Ishikawa (cell line): Measurements from ENCODE around the gene IGFBP3.

Experiments used
- CEBPB ChIP-seq: IDR thresholded peaks from 2 replicates; pipeline ENCODE4 v1.6.1; 2012
- CREB1 ChIP-seq: IDR thresholded peaks from 2 replicates; pipeline ENCODE4 v1.6.1; 2012; ENCODE audit warnings: low read depth
- EGR1 ChIP-seq: IDR thresholded peaks from 2 replicates; pipeline ENCODE4 v1.6.1; 2012
- EP300 ChIP-seq: IDR thresholded peaks from 2 replicates; pipeline ENCODE4 v1.6.1; 2012; ENCODE audit warnings: borderline replicate concordance
- FOXM1 ChIP-seq: IDR thresholded peaks from 2 replicates; pipeline ENCODE4 v1.6.1; 2012; ENCODE audit warnings: low read depth, borderline replicate concordance
- MAX ChIP-seq: IDR thresholded peaks from 2 replicates; pipeline ENCODE4 v1.6.1; 2012
- NFIC ChIP-seq: IDR thresholded peaks from 2 replicates; pipeline ENCODE4 v1.6.1; 2012
- RAD21 ChIP-seq: IDR thresholded peaks from 2 replicates; pipeline ENCODE4 v1.6.1; 2012; ENCODE audit warnings: low read depth
- REST ChIP-seq: IDR thresholded peaks from 2 replicates; pipeline ENCODE4 v1.6.1; 2012; ENCODE audit warnings: low read depth, mild to moderate bottlenecking
- TAF1 ChIP-seq: IDR thresholded peaks from 2 replicates; pipeline ENCODE4 v1.6.1; 2012; ENCODE audit warnings: low read depth, mild to moderate bottlenecking
- TCF12 ChIP-seq: IDR thresholded peaks from 2 replicates; pipeline ENCODE4 v1.6.1; 2012; ENCODE audit warnings: low read depth
- TEAD4 ChIP-seq: IDR thresholded peaks from 2 replicates; pipeline ENCODE4 v1.6.1; 2012
- USF1 ChIP-seq: IDR thresholded peaks from 2 replicates; pipeline ENCODE4 v1.6.1; 2012
- YY1 ChIP-seq: IDR thresholded peaks from 2 replicates; pipeline ENCODE4 v1.6.1; 2012; ENCODE audit warnings: low read depth
- ZBTB7A ChIP-seq: IDR thresholded peaks from 2 replicates; pipeline ENCODE4 v1.6.1; 2012; ENCODE audit warnings: low read depth

IGFBP3 gene

GRCh38 chr7:45967591-45968157, 46.6 kb upstream of the IGFBP3 start:
- TF ChIP-seq TCF12 = no peak
- no peak for TF ChIP-seq TAF1
- TF ChIP-seq USF1 = no peak
- TF ChIP-seq MAX = no peak
- TF ChIP-seq REST = no peak
- no peak for TF ChIP-seq CREB1
- no peak for TF ChIP-seq TEAD4
- TF ChIP-seq ZBTB7A = no peak
- TF ChIP-seq NFIC = no peak
- TF ChIP-seq RAD21 = no peak
- TF ChIP-seq FOXM1 = no peak
- no peak for TF ChIP-seq EGR1
- TF ChIP-seq EP300 = no peak
- TF ChIP-seq YY1 = no peak
- no peak for TF ChIP-seq CEBPB

GRCh38 chr7:45962861-45963260, 41.8 kb upstream of the IGFBP3 start:
- TF ChIP-seq MAX (no peak), YY1 (no peak), NFIC (no peak), EP300 (no peak), TCF12 (no peak), REST (no peak), TEAD4 (no peak)

- TF ChIP-seq TEAD4 = no peak
- no peak for TF ChIP-seq TAF1
- TF ChIP-seq YY1 = no peak
- TF ChIP-seq NFIC = no peak
- TF ChIP-seq ZBTB7A = no peak
- no peak for TF ChIP-seq EP300
- TF ChIP-seq TCF12 = no peak
Observed at GRCh38 chr7:45957721-45958120, 36.6 kb upstream of the IGFBP3 start.

GRCh38 chr7:45955286-45955685, 34.2 kb upstream of the IGFBP3 start:
- TF ChIP-seq USF1 = no peak
- TF ChIP-seq TCF12 = no peak
- no peak for TF ChIP-seq RAD21
- TF ChIP-seq TEAD4 = no peak
- no peak for TF ChIP-seq MAX
- TF ChIP-seq CREB1 = no peak
- no peak for TF ChIP-seq REST
- TF ChIP-seq YY1 = no peak
- TF ChIP-seq FOXM1 = no peak
- no peak for TF ChIP-seq ZBTB7A

- TF ChIP-seq USF1 (no peak), ZBTB7A (no peak), CREB1 (no peak), YY1 (no peak), NFIC (no peak), MAX (no peak), FOXM1 (no peak), TEAD4 (no peak), EP300 (no peak), EGR1 (no peak), TCF12 (no peak), CEBPB (no peak), RAD21 (no peak), TAF1 (no peak), REST (no peak)
Observed at GRCh38 chr7:45944058-45944457, 23.0 kb upstream of the IGFBP3 start.
